Astrocyte (in vitro differentiated cells and primary cell): ENCODE data around the gene DEFB123.

ENCODE experiments used
- CTCF ChIP-seq: IDR thresholded peaks from 2 replicates; pipeline ENCODE4 v1.5.1; 2011; ENCODE audit warnings: low read depth, mild to moderate bottlenecking, inconsistent platforms, low read length, moderate library complexity; ENCODE audit not compliant: insufficient read depth
- EZH2 ChIP-seq: IDR thresholded peaks from 2 replicates; pipeline ENCODE4 v1.6.1; 2012; ENCODE audit warnings: mild to moderate bottlenecking, low read length, inconsistent platforms; ENCODE audit not compliant: insufficient read depth

GRCh38 chr20:31484001-31484400 is 43.6 kb downstream of the DEFB123 start:
- TF ChIP-seq CTCF (no peak), EZH2 (no peak)
